Measurements from ENCODE around the gene CYYR1.

The CYYR1 gene

DNA sequence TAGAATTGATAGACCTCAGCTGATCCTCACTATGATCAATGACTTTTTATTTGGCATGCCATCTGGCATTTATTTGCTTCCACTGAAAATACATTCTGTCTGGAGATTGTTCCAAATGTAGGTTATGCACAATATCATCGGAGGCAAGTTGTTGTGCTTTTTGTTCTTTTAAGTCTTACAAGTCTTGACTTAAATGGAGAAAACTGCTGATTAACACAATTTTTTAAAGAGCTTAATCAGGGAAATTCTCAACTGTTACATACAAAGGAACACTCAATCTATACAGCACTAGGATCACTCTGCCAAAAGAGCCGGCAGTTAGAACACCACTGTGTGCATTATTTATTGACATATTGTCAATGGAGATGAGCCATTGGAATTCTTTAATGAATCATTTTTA, 19.2 kb downstream of the CYYR1 start:
- Histone ChIP-seq H3K27me3 (replicated peaks; ENCODE audit: control insufficient read depth, insufficient read depth, low read length) (no peaks in the 10 kb centered on the region), H3K9me3 (ENCODE audit: control insufficient read depth, low read length) (peaks cover 3% of the 10 kb centered on the region), H3K4me1 (ENCODE audit: control insufficient read depth, insufficient read depth, low read length) (peaks cover 5% of the 10 kb centered on the region), H3K36me3 (ENCODE audit: control insufficient read depth, insufficient read depth, low read length, severe bottlenecking) (no peaks in the 10 kb centered on the region), H3K9ac (ENCODE audit: low read length) (no peak overlapping the region), H3K4me3 (ENCODE audit: low read length) (no peak overlapping the region)
- no peak for DNase-seq (ENCODE audit: low read depth)

DNA sequence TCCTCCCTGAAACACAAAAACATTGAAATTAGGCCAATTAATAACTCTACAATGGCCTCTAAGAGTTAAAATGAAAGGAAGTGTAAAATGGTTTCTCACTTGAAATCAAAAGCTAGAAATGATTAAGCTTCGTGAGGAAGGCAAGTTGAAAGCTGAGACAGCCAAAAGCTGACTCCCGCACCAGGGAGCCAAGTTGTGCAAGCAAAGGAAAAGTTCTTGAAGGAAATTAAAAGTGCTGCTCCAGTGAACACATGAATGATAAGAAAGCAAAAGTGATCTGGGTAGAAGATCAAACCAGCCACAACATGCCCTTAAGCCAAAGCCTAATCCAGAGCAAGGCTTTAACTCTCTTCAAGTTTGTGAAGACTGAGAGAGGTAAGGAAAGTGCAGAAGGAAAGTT, 22.8 kb downstream of the CYYR1 start:
- Histone ChIP-seq H3K4me3 (ENCODE audit: low read length) (no peak overlapping the region), H3K27me3 (replicated peaks; ENCODE audit: control insufficient read depth, insufficient read depth, low read length) (no peaks in the 10 kb centered on the region), H3K4me1 (ENCODE audit: control insufficient read depth, insufficient read depth, low read length) (peaks cover 10% of the 10 kb centered on the region), H3K9ac (ENCODE audit: low read length) (no peak overlapping the region), H3K36me3 (ENCODE audit: control insufficient read depth, insufficient read depth, low read length, severe bottlenecking) (no peaks in the 10 kb centered on the region), H3K9me3 (ENCODE audit: control insufficient read depth, low read length) (no peaks in the 10 kb centered on the region)
- peak; percentile 28 for DNase-seq (ENCODE audit: low read depth)

DNA sequence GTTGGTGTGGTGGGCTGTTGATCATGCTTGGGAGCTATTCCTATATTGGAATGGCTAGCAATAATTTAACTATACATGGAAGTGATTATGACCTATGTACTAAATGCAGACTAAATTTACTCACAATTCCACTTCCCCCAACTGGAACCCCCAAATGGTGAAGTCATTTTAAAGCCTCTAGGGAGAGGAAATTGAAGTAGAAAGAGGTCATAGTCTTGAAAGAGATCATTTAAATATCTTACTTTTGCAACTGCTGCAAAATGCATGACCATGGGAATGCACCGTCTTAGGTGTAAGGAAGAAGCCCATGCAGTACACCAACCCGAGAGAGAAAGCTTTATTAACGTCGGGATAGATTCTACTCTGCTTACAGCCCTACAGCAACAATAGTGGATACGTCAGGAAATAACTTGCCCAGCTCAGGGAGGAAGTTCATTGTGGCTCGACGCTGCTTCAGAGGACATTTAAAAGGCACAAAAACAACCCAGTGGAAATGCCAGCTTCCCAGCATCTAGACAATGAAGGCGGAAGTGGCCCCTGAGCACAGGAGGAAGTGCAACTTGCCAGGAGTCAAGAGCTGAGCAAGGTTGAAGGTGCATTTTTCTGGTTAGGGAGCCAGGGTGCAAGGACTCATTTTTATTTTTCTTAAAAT, 26.5 kb downstream of the CYYR1 start:
- no peak for DNase-seq (ENCODE audit: low read depth)
- no peaks in the 10 kb centered on the region for H3K9me3 ChIP-seq (ENCODE audit: control insufficient read depth, low read length)
- H3K36me3 ChIP-seq (ENCODE audit: control insufficient read depth, insufficient read depth, low read length, severe bottlenecking) = no peaks in the 10 kb centered on the region
- H3K9ac ChIP-seq (ENCODE audit: low read length) = no peak overlapping the region
- H3K4me3 ChIP-seq (ENCODE audit: low read length) = no peak overlapping the region
- no peaks in the 10 kb centered on the region for H3K27me3 ChIP-seq (replicated peaks; ENCODE audit: control insufficient read depth, insufficient read depth, low read length)
- H3K4me1 ChIP-seq (ENCODE audit: control insufficient read depth, insufficient read depth, low read length) = peaks cover 10% of the 10 kb centered on the region

DNA sequence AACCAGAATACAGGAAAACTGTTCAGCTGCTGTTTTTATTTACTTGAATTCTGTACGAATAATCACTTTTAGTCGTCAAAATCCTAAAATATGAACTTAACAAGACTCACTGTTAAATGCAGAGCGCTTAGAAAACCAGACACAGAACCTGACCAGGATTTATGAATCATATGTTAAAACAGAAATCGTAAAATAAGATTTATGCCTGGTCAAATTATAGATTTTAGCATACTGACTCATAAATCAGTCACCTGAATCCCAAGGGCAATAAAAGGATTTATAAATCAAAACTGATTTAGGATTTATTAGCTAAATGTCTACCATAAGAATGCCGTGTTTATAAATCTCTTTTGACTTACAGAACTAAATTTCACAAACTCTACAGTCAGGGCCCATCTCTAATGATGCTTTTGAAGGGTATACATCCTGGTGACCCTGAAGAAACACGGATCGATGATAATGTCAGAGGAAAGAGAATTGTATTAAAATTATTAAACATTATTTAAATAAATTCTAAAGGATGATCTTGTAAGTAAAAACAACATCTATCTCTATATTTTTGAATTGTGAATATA, 28.8 kb downstream of the CYYR1 start:
- no peak overlapping the region for H3K9ac ChIP-seq (ENCODE audit: low read length)
- H3K27me3 ChIP-seq (replicated peaks; ENCODE audit: control insufficient read depth, insufficient read depth, low read length) = no peaks in the 10 kb centered on the region
- H3K4me1 ChIP-seq (ENCODE audit: control insufficient read depth, insufficient read depth, low read length) = peaks cover 5% of the 10 kb centered on the region
- DNase-seq (ENCODE audit: low read depth) = no peak
- no peaks in the 10 kb centered on the region for H3K9me3 ChIP-seq (ENCODE audit: control insufficient read depth, low read length)
- H3K36me3 ChIP-seq (ENCODE audit: control insufficient read depth, insufficient read depth, low read length, severe bottlenecking) = no peaks in the 10 kb centered on the region
- no peak overlapping the region for H3K4me3 ChIP-seq (ENCODE audit: low read length)

DNA sequence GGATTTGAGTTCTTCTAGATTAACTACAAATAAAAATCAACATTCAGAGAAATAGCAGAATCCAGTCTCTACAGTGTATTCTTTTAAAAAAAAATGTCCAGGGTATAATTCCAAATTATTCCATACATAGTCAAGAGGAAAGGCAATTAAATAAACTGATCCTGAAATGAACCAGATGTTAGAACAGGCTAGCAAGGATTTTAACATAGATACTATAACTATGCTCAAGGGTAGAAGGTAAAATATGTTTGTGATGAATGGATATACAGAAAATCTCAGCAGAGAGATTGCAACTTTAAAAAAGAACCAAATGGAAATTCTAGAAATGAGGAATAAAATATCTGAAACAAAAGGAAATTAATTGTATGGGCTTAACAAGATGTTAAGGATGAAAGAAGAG, 32.4 kb downstream of the CYYR1 start:
- no peak for DNase-seq (ENCODE audit: low read depth)
- Histone ChIP-seq H3K4me1 (ENCODE audit: control insufficient read depth, insufficient read depth, low read length) (no peaks in the 10 kb centered on the region), H3K27me3 (replicated peaks; ENCODE audit: control insufficient read depth, insufficient read depth, low read length) (no peaks in the 10 kb centered on the region), H3K4me3 (ENCODE audit: low read length) (no peak overlapping the region), H3K9me3 (ENCODE audit: control insufficient read depth, low read length) (no peaks in the 10 kb centered on the region), H3K9ac (ENCODE audit: low read length) (no peak overlapping the region), H3K36me3 (ENCODE audit: control insufficient read depth, insufficient read depth, low read length, severe bottlenecking) (no peaks in the 10 kb centered on the region)

DNA sequence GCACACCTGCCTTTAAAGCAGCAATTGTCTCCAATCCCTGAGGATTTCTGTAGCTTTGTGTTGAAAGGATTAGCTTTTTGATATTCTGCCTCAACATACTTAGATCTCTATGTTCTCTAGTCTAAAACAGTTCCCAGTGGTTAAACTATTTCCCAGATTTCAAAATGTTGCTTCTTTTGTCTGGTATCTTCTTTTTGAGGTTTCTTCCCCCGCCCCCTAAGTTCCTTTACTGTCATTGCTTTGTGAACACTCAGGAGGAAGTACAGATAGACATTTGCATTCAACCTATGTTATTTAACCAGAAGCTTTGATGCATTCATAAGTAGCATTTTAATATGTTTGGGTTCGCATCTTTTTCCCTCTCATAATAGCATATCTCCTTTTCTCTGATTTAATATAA, 33.5 kb downstream of the CYYR1 start:
- Histone ChIP-seq H3K4me1 (ENCODE audit: control insufficient read depth, insufficient read depth, low read length) (no peaks in the 10 kb centered on the region), H3K36me3 (ENCODE audit: control insufficient read depth, insufficient read depth, low read length, severe bottlenecking) (no peaks in the 10 kb centered on the region), H3K9me3 (ENCODE audit: control insufficient read depth, low read length) (no peaks in the 10 kb centered on the region), H3K4me3 (ENCODE audit: low read length) (no peak overlapping the region), H3K27me3 (replicated peaks; ENCODE audit: control insufficient read depth, insufficient read depth, low read length) (no peaks in the 10 kb centered on the region), H3K9ac (ENCODE audit: low read length) (no peak overlapping the region)
- no peak for DNase-seq (ENCODE audit: low read depth)

DNA sequence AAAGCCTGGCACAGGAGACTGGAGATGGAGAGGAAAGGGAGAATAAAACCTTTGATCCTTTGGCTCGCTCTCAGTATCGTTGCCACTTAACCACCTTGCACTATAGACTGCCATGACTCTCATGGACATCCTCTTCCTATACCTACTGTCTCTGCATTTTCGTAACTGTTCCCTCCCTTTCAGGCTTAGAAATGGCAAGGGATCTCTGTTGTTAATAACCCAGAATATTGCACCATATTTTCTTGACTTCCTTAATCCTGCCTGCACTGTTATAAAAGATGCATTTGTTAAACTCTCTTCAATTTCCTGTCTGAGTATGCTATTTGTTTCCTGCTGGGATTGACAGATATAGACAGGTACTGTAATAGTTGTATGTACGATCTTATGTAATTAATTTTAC, 38.6 kb downstream of the CYYR1 start:
- Histone ChIP-seq H3K4me1 (ENCODE audit: control insufficient read depth, insufficient read depth, low read length) (no peaks in the 10 kb centered on the region), H3K27me3 (replicated peaks; ENCODE audit: control insufficient read depth, insufficient read depth, low read length) (no peaks in the 10 kb centered on the region), H3K36me3 (ENCODE audit: control insufficient read depth, insufficient read depth, low read length, severe bottlenecking) (no peaks in the 10 kb centered on the region), H3K4me3 (ENCODE audit: low read length) (no peak overlapping the region), H3K9me3 (ENCODE audit: control insufficient read depth, low read length) (peaks cover 6% of the 10 kb centered on the region), H3K9ac (ENCODE audit: low read length) (no peak overlapping the region)
- no peak for DNase-seq (ENCODE audit: low read depth)

DNA sequence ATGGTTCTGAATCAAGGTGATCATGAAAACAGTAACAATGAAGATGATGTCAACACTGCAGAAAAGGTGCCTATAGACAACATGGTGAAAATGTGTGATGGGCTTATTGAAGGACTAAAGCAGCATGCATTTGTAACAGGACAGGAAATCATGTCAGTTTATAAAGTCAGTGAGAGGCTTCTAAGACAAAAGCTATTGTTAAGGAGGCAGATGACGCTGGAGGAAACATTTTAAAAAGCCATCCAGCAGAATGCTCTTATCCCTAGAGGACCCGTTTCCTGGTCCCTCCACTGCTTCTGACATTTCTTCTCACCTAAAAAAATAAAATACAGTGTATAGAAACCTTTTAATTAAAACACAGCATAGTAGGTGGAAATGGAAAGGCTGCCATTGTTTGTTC, 40.9 kb downstream of the CYYR1 start:
- no peaks in the 10 kb centered on the region for H3K4me1 ChIP-seq (ENCODE audit: control insufficient read depth, insufficient read depth, low read length)
- no peak for DNase-seq (ENCODE audit: low read depth)
- no peaks in the 10 kb centered on the region for H3K27me3 ChIP-seq (replicated peaks; ENCODE audit: control insufficient read depth, insufficient read depth, low read length)
- no peaks in the 10 kb centered on the region for H3K36me3 ChIP-seq (ENCODE audit: control insufficient read depth, insufficient read depth, low read length, severe bottlenecking)
- H3K9ac ChIP-seq (ENCODE audit: low read length) = no peak overlapping the region
- H3K4me3 ChIP-seq (ENCODE audit: low read length) = no peak overlapping the region
- peaks cover 6% of the 10 kb centered on the region for H3K9me3 ChIP-seq (ENCODE audit: control insufficient read depth, low read length)

DNA sequence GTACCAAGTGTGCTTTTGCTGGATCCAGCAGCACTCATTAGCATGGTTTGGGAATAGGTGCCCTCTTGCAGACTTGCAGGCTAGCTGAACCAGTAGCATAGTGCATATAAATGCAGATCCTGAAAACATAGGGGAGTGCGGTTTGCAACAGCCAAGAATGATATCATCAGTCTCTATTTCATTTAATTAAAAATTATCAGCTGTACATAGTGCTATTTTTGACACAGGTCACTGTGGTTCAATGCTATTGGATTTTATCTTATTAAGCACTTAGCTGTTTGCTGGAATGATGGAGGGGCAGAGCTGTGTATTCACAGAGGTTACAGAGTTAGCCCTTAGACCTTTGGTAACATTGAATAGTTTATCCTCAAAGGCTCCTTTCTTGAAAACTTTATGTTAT, 43.6 kb downstream of the CYYR1 start:
- Histone ChIP-seq H3K27me3 (replicated peaks; ENCODE audit: control insufficient read depth, insufficient read depth, low read length) (no peaks in the 10 kb centered on the region), H3K9ac (ENCODE audit: low read length) (no peak overlapping the region), H3K4me3 (ENCODE audit: low read length) (no peak overlapping the region), H3K9me3 (ENCODE audit: control insufficient read depth, low read length) (peaks cover 6% of the 10 kb centered on the region), H3K4me1 (ENCODE audit: control insufficient read depth, insufficient read depth, low read length) (no peaks in the 10 kb centered on the region), H3K36me3 (ENCODE audit: control insufficient read depth, insufficient read depth, low read length, severe bottlenecking) (no peaks in the 10 kb centered on the region)
- no peak for DNase-seq (ENCODE audit: low read depth)

DNA sequence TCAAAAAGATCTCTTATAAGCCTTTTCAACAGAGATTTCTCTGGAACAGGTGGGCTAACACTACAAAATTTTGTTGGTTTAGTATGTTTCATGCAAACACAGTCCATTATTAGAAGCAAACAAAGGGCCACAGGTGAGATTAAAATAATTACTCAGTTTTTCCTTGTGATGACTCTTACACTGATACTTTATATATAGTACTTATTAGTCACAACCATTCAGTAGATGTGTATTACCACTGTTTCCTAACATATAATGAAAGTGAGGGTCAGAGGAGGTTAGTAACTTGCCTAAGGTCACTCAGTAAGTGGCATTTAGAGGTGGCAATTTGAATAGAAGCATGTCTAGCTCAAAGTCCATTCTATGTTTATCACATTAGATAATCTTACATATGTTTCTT, 44.2 kb downstream of the CYYR1 start:
- Histone ChIP-seq H3K36me3 (ENCODE audit: control insufficient read depth, insufficient read depth, low read length, severe bottlenecking) (no peaks in the 10 kb centered on the region), H3K4me1 (ENCODE audit: control insufficient read depth, insufficient read depth, low read length) (no peaks in the 10 kb centered on the region), H3K27me3 (replicated peaks; ENCODE audit: control insufficient read depth, insufficient read depth, low read length) (no peaks in the 10 kb centered on the region)

DNA sequence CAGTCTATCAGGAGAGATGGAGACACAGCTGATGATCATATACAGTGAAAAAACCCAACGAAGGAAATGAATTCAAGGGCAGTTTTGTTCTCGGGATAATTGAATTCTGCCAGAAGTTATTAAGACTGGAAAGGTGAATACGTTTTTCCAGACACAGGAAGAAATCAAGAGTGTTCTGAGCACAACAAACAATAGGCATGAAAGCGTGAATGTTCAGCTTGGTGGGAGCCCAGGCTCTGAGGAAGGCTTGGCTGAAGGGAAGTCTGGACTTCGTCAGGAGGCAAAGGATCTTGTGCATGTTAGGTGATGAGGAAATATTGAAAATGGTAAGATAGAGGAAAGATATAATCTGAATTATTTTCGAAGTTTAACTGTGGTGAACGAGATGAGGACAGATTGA, 50.4 kb downstream of the CYYR1 start:
- H3K27me3 ChIP-seq (replicated peaks; ENCODE audit: control insufficient read depth, insufficient read depth, low read length) = no peaks in the 10 kb centered on the region
- no peak for DNase-seq (ENCODE audit: low read depth)
- no peak overlapping the region for H3K4me3 ChIP-seq (ENCODE audit: low read length)
- peaks cover 2% of the 10 kb centered on the region for H3K9me3 ChIP-seq (ENCODE audit: control insufficient read depth, low read length)
- H3K4me1 ChIP-seq (ENCODE audit: control insufficient read depth, insufficient read depth, low read length) = no peaks in the 10 kb centered on the region
- H3K9ac ChIP-seq (ENCODE audit: low read length) = no peak overlapping the region
- no peaks in the 10 kb centered on the region for H3K36me3 ChIP-seq (ENCODE audit: control insufficient read depth, insufficient read depth, low read length, severe bottlenecking)

More for the DNA sequence above, 44.2 kb downstream of the CYYR1 start:
- no peak for DNase-seq (ENCODE audit: low read depth)
- Histone ChIP-seq H3K4me3 (ENCODE audit: low read length) (no peak overlapping the region), H3K9ac (ENCODE audit: low read length) (no peak overlapping the region), H3K9me3 (ENCODE audit: control insufficient read depth, low read length) (peaks cover 6% of the 10 kb centered on the region)

DNA sequence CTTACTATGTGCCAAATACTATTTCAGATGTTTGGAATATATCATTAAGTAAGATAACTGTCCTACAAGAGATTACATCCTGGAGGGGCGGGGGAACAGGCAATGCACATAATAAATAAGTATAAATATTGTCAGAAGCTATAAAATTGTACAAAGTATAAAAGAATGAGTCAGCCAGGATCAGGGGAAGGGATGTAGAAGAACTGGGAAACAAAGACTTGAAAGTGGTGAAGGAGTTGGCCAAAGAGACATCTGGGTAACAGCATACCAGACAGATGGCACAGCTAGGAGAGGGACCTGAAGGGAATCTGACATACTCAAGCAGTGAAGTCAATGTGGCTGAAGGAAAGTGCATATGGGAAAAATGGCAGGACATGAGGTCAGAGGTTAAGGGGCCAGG, 53.9 kb downstream of the CYYR1 start:
- peaks cover 2% of the 10 kb centered on the region for H3K9me3 ChIP-seq (ENCODE audit: control insufficient read depth, low read length)
- H3K4me1 ChIP-seq (ENCODE audit: control insufficient read depth, insufficient read depth, low read length) = peaks cover 13% of the 10 kb centered on the region
- H3K9ac ChIP-seq (ENCODE audit: low read length) = no peak overlapping the region
- DNase-seq (ENCODE audit: low read depth) = no peak
- H3K36me3 ChIP-seq (ENCODE audit: control insufficient read depth, insufficient read depth, low read length, severe bottlenecking) = no peaks in the 10 kb centered on the region
- H3K4me3 ChIP-seq (ENCODE audit: low read length) = no peak overlapping the region
- H3K27me3 ChIP-seq (replicated peaks; ENCODE audit: control insufficient read depth, insufficient read depth, low read length) = no peaks in the 10 kb centered on the region
